ENCODE measurements around the gene TSR3. TPM values are rescaled to one million over a fixed set of nuclear protein-coding genes. Genes with fewer than 3 reads are reported as not detected.

TSR3 gene
- total RNA-seq, 4 donors from 2014 or later, result 48.2 to 62.3 (median 53.6) TPM

DNA sequence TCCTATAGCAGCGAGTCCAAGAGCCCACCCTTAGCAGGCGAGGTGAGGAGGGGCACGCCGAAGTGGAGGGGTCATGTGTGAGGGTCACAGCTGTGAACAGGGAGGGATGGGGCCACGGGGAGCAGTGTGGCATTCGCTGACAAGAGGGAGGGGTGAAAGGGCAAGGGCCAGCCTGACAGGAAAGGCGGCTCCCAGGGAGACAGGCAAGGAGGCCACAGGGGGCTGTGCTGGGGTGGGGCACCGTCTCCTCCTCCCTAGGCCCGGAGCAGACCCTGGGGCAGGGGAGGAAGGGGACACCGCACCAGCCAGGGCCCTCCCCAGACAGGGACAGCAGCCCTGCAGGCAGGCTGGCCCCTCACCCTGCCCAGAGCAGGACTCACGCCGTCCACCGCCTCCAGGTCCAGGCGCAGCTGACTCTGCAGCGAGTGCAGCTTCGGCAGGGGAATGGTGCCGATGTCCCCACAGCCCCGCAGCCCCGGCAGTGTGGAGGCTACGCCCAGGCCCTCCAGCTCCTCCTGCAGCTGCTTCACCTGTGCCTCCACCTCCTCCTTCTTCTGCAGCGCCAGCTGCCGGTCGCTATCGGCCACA, 15.1 kb upstream of the TSR3 start:
- H3K27me3 ChIP-seq, result no peaks in the 10 kb centered on the region
- H3K27ac ChIP-seq, result no peak overlapping the region
- peaks cover 0 to 84% (median 0%) of the 10 kb centered on the region in 3 donors for H3K36me3 ChIP-seq
- DNase-seq, result no peak
- no peaks in the 10 kb centered on the region for H3K4me1 ChIP-seq
- no peaks in the 10 kb centered on the region for H3K9me3 ChIP-seq
- no peak for TF ChIP-seq POLR2A (IDR thresholded peaks at IDR 0.05)
- TF ChIP-seq, protein P1, sequence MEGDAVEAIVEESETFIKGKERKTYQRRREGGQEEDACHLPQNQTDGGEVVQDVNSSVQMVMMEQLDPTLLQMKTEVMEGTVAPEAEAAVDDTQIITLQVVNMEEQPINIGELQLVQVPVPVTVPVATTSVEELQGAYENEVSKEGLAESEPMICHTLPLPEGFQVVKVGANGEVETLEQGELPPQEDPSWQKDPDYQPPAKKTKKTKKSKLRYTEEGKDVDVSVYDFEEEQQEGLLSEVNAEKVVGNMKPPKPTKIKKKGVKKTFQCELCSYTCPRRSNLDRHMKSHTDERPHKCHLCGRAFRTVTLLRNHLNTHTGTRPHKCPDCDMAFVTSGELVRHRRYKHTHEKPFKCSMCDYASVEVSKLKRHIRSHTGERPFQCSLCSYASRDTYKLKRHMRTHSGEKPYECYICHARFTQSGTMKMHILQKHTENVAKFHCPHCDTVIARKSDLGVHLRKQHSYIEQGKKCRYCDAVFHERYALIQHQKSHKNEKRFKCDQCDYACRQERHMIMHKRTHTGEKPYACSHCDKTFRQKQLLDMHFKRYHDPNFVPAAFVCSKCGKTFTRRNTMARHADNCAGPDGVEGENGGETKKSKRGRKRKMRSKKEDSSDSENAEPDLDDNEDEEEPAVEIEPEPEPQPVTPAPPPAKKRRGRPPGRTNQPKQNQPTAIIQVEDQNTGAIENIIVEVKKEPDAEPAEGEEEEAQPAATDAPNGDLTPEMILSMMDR (IDR thresholded peaks at IDR 0.05), result no peak
- no peak overlapping the region for H3K4me3 ChIP-seq

DNA sequence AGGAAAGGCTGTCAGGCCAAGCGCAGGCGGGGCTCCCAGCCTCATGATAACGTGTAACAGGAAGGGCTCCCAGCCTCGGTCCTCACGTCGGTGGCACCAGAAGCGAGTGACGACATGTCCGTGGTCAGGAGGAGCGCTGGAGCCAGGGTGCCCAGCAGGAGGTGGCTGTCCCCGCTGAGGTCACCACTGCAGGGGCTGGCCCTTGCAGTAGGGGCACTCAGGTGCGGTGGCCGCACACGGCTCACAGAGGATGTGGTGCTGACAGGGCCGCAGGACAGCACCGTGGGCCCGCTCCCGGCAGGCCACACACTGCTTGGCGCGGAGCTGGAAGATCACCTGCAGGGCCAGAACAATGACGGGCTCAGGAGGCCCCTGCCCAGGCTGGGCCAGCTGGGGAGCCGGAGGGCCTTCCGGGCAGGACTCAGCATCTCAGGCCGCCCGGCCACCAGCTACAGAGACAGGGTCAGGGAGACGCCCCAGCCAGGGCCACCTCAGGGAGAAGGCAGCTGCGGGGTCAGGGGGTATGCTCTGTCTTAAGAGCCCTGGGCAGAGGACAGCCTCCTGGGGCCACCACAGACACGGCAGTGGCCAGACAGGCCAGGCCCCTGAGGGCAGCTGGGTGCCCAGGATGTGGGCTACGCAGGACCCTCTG, 14.5 kb upstream of the TSR3 start:
- no peaks in the 10 kb centered on the region for H3K4me1 ChIP-seq
- DNase-seq, result no peak
- H3K9me3 ChIP-seq, result no peaks in the 10 kb centered on the region
- peaks cover 0 to 84% (median 0%) of the 10 kb centered on the region in 3 donors for H3K36me3 ChIP-seq
- no peak overlapping the region for H3K27ac ChIP-seq
- no peak overlapping the region for H3K4me3 ChIP-seq
- TF ChIP-seq, protein P1 (IDR thresholded peaks at IDR 0.05), result no peak
- no peak for TF ChIP-seq POLR2A (IDR thresholded peaks at IDR 0.05)
- no peaks in the 10 kb centered on the region for H3K27me3 ChIP-seq

DNA sequence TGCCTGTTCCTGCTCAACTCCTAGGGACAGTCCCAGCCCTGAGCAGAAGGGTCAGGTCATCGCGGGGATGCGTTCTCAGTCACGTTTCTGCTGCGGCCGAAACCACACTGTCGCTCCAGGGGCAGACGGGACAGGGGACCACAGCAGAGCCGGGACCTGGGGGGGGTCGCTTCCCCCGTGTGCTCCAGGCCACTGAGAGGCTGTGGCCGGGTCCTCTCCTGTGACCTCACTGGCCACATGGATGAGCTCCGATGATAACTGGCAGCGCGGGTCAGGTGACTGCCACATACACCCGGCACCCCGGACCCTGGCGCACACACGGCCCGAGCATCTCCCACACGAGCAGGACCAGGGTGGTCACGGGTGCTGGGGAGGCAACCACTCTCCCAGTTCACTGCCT, 12.8 kb upstream of the TSR3 start:
- H3K36me3 ChIP-seq, result peaks cover 0 to 86% (median 0%) of the 10 kb centered on the region in 3 donors
- no peaks in the 10 kb centered on the region for H3K9me3 ChIP-seq
- no peak for DNase-seq
- no peak overlapping the region for H3K4me3 ChIP-seq
- no peaks in the 10 kb centered on the region for H3K27me3 ChIP-seq
- H3K4me1 ChIP-seq, result no peaks in the 10 kb centered on the region
- H3K27ac ChIP-seq, result no peak overlapping the region
- TF ChIP-seq, protein P1 (IDR thresholded peaks at IDR 0.05), result no peak
- TF ChIP-seq POLR2A (IDR thresholded peaks at IDR 0.05), result no peak

DNA sequence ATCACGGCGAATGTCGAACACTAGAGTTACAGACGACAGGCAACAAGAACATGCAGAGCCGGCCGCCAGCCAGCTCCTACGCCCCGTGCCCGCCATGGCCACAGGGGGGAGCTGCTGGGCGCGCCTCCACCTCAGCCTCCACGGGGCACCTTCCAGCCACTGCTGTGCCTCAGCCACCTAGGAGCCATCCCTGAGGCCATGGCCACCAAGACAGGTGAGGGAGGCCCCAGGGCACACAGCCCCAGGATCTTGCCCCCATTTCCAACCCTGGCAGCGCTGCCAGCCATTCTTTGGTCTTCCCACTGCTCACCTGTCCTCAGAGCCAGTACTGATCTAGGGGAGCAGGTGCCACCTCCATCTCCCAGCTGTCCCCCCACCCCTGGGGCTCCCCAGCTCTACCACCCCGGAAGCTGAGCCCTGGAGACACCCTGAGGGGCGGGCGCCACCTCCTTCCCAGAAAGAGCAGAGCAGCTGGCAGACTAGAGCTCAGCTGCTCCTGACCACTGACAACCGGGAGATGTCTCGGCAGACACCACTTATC, 11.9 kb upstream of the TSR3 start:
- Histone ChIP-seq H3K27ac (no peak overlapping the region), H3K27me3 (no peaks in the 10 kb centered on the region), H3K9me3 (no peaks in the 10 kb centered on the region), H3K36me3 (peaks cover 0 to 88% (median 0%) of the 10 kb centered on the region in 3 donors), H3K4me1 (no peaks in the 10 kb centered on the region), H3K4me3 (no peak overlapping the region)
- peak; percentile 65 to 84 (median 83) for DNase-seq
- no peak for TF ChIP-seq POLR2A (IDR thresholded peaks at IDR 0.05)
- TF ChIP-seq, protein P1 (IDR thresholded peaks at IDR 0.05), result peak; percentile 44 to 85 (median 78)

DNA sequence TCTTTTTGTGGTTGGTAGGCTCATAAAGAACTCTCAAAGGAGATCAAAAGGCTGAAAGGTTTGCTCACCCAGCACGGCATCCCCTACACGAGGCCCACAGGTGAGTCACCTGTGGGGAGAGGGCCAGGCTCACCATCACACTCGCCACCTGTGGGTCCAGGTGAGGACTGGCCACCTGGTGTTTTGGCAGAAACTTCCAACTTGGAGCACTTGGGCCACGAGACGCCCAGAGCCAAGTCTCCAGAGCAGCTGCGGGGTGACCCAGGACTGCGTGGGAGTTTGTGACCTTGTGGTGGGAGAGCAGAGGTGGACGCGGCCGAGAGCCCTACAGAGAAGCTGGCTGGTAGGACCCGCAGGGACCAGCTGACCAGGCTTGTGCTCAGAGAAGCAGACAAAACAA, 11.1 kb upstream of the TSR3 start:
- no peak for DNase-seq
- Histone ChIP-seq H3K9me3 (no peaks in the 10 kb centered on the region), H3K27me3 (no peaks in the 10 kb centered on the region), H3K4me3 (no peak overlapping the region), H3K36me3 (peaks cover 0 to 85% (median 0%) of the 10 kb centered on the region in 3 donors), H3K27ac (no peak overlapping the region), H3K4me1 (no peaks in the 10 kb centered on the region)
- no peak for TF ChIP-seq POLR2A (IDR thresholded peaks at IDR 0.05)
- TF ChIP-seq, protein P1 (IDR thresholded peaks at IDR 0.05), result no peak
